ENCODE measurements around the gene NMU.

- TF ChIP-seq CTCF (conservative IDR thresholded peaks at IDR 0.05; ENCODE audit: low read depth in 2 of 2): no peak; a peak in 1 of 4 replicates
- TF ChIP-seq CREB1 (CRISPR knock-in tag; IDR thresholded peaks at IDR 0.05; ENCODE audit: low read depth): no peak
- no peak for TF ChIP-seq EZH2phosphoT487 (IDR thresholded peaks at IDR 0.05; ENCODE audit: unreplicated experiment)
- TF ChIP-seq, protein P1, sequence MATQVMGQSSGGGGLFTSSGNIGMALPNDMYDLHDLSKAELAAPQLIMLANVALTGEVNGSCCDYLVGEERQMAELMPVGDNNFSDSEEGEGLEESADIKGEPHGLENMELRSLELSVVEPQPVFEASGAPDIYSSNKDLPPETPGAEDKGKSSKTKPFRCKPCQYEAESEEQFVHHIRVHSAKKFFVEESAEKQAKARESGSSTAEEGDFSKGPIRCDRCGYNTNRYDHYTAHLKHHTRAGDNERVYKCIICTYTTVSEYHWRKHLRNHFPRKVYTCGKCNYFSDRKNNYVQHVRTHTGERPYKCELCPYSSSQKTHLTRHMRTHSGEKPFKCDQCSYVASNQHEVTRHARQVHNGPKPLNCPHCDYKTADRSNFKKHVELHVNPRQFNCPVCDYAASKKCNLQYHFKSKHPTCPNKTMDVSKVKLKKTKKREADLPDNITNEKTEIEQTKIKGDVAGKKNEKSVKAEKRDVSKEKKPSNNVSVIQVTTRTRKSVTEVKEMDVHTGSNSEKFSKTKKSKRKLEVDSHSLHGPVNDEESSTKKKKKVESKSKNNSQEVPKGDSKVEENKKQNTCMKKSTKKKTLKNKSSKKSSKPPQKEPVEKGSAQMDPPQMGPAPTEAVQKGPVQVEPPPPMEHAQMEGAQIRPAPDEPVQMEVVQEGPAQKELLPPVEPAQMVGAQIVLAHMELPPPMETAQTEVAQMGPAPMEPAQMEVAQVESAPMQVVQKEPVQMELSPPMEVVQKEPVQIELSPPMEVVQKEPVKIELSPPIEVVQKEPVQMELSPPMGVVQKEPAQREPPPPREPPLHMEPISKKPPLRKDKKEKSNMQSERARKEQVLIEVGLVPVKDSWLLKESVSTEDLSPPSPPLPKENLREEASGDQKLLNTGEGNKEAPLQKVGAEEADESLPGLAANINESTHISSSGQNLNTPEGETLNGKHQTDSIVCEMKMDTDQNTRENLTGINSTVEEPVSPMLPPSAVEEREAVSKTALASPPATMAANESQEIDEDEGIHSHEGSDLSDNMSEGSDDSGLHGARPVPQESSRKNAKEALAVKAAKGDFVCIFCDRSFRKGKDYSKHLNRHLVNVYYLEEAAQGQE (IDR thresholded peaks at IDR 0.05; ENCODE audit: unreplicated experiment): no peak
Observed at GRCh38 chr4:55675196-55675793, 39.2 kb upstream of the NMU start.

All from GM23338 (cell line).